AG10803 (cell line): ENCODE measurements around the gene KAT2A.
"Not testable (repeated sequence)": the region's sequence is repeated elsewhere in the genome, so short reads cannot be mapped to it uniquely, and the experiment has no call there.

Source experiments
- DNase-seq: peaks from one replicate; pipeline ENCODE4 v3.0.0; 2010; ENCODE audit warnings: low read depth
- H3K4me3 ChIP-seq: 2 replicates; pipeline ENCODE4 v1.5.1; 2011; ENCODE audit warnings: mild to moderate bottlenecking, low read length, control low read depth
- TF ChIP-seq, protein P1 (sequence below): conservative IDR thresholded peaks from 2 replicates; pipeline ENCODE4 v1.5.1; 2011; ENCODE audit warnings: mild to moderate bottlenecking, low read length, control low read depth, inconsistent platforms

KAT2A gene

GRCh38 chr17:42142371-42142896, 21.3 kb upstream of the KAT2A start:
- peak; percentile 88 for DNase-seq
- TF ChIP-seq, protein P1, sequence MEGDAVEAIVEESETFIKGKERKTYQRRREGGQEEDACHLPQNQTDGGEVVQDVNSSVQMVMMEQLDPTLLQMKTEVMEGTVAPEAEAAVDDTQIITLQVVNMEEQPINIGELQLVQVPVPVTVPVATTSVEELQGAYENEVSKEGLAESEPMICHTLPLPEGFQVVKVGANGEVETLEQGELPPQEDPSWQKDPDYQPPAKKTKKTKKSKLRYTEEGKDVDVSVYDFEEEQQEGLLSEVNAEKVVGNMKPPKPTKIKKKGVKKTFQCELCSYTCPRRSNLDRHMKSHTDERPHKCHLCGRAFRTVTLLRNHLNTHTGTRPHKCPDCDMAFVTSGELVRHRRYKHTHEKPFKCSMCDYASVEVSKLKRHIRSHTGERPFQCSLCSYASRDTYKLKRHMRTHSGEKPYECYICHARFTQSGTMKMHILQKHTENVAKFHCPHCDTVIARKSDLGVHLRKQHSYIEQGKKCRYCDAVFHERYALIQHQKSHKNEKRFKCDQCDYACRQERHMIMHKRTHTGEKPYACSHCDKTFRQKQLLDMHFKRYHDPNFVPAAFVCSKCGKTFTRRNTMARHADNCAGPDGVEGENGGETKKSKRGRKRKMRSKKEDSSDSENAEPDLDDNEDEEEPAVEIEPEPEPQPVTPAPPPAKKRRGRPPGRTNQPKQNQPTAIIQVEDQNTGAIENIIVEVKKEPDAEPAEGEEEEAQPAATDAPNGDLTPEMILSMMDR = no peak
- no peak overlapping the region for H3K4me3 ChIP-seq

- TF ChIP-seq, protein P1 = no peak
- no peak for DNase-seq
Observed at GRCh38 chr17:42141382-42141781, 20.2 kb upstream of the KAT2A start.

GRCh38 chr17:42140690-42141089, 19.5 kb upstream of the KAT2A start:
- H3K4me3 ChIP-seq, DNase-seq: not testable (repeated sequence)

More at GRCh38 chr17:42141382-42141781, 20.2 kb upstream of the KAT2A start:
- H3K4me3 ChIP-seq = no peak overlapping the region

DNA sequence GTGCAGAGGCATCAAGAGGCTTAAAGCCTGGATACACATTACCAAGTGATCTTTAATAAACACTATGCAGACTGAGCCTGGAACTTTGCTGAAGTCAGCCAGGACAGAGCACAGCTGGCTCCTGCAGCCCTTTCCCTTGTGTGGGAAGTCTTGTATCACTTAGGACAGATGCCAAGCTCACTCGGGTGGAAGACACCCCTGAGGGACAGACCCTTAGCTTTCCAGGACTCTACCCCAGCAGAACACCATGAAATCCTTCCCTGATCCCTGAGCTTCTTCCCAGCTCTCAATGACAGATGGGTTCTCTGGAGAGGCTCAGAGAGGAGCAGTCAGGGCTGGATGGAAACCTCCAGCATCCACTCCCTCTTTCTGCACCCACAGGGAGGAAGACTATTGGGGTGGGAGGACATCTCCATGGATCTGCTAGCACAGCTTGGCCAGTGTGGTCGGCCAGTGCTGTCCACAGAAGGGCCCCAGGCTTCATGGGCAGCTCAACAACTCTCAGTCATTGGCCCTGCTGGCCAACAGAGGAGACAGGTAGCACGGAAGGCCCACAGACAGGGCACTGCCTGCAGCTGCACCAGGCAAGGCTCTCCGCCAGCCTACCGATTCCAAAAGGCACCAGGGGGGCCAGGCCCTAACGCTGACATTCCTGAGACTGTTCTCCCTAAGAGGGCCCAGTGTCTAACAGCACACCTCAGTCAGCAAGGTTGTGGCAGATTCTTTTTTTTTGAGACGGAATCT, 17.8 kb upstream of the KAT2A start:
- DNase-seq = no peak
- no peak overlapping the region for H3K4me3 ChIP-seq
- TF ChIP-seq, protein P1 = no peak

- TF ChIP-seq, protein P1 = no peak
- H3K4me3 ChIP-seq = no peak overlapping the region
- no peak for DNase-seq
Observed at GRCh38 chr17:42136654-42137051, 15.5 kb upstream of the KAT2A start.

GRCh38 chr17:42135664-42136653, 14.8 kb upstream of the KAT2A start:
- no peak overlapping the region for H3K4me3 ChIP-seq
- TF ChIP-seq, protein P1 = no peak

DNA sequence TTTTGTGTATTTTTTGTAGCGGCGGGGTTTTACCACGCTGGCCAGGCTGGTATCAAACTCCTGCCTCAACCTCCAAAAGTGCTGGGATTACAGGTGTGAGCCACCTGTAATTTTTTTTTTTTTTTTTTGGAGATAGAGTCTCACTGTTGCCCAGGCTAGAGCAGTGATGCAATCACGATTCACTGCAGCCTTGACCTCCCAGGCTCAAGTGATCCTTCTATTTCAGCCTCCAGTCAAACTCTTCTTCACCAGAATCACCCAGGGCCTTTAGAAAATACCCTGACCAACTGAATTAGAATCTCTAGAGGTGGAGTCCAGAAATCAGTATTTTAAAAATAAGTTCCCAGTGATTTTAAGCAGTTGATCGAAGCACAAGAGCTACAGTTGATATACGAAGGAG, 14.0 kb upstream of the KAT2A start:
- no peak overlapping the region for H3K4me3 ChIP-seq
- TF ChIP-seq, protein P1 = no peak
- no peak for DNase-seq

More at GRCh38 chr17:42135664-42136653, 14.8 kb upstream of the KAT2A start:
- peak; percentile 54 for DNase-seq
